Measurements from ENCODE around the gene LRRC53.

DNA sequence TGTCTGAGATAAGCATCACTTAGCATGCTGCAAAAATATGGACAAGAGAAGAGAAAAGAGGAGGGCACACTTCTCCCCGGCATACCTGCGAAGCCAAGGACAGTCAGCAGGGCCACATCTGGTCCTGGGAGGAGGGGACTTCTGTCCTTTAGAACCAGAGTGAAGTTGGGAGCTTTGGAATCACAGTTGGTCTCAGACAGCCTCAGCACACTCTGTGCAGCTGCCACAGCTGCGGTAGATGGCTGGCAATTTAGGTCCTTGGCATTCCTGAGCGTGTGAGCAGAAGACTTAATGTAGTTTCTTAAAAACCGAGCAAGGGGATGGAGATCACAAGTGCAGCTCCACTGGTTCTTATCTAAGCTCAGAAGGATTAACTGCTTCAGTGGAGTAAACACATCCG lies 32.3 kb downstream of the LRRC53 start:
- TF ChIP-seq CTCF (IDR thresholded peaks at IDR 0.05), result no peak
- no peak for TF ChIP-seq POLR2A (IDR thresholded peaks at IDR 0.05)
- no peak for TF ChIP-seq EP300 (IDR thresholded peaks at IDR 0.05)

Measured in tibial nerve (tissue), 4 donors.